HK-2 (cell line): ENCODE results near the gene BAHD1.

Experiments used
- DNase-seq: peaks from one replicate; pipeline ENCODE4 v3.0.0-alpha.2; 2018; ENCODE audit not compliant: unreplicated experiment

BAHD1 gene

DNA sequence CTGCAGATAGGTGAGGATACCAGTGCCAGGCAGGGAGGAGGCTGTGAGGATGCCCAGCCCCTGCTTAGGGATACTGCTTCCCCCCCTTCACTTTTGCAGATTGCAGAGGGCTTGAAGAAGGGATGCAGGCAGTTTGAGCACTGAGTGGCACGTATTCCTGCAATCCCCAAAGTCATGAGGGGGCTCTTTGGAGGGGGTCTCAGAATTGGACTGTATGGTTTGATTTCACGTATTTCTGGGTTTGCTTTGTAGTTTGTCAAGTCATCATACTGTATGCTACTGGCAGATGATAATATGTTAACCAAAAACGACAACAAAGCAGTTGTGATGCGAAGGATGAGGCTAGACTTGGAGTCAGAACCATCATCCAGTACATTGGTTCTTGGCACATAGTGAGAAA, 58.1 kb downstream of the BAHD1 start:
- DNase-seq: no peak

DNA sequence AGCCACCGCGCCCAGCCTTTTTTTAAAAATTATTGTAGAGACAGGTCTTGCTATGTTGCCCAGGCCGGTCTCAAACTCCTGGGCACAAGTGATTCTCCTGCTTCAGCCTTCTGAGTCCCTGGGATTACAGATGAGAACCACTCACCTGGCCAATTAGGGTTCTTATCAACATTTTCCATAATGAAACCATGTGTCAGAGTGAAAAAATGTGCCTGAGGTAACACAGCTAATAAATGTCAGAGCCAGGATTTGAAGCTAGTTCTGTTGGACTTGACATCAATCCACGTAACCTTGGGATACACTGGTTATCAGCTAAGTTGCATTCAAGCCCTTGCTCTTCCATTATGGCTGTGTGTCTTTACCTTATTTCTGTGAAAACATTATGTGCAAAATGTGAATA, 59.2 kb downstream of the BAHD1 start:
- DNase-seq: no peak

DNA sequence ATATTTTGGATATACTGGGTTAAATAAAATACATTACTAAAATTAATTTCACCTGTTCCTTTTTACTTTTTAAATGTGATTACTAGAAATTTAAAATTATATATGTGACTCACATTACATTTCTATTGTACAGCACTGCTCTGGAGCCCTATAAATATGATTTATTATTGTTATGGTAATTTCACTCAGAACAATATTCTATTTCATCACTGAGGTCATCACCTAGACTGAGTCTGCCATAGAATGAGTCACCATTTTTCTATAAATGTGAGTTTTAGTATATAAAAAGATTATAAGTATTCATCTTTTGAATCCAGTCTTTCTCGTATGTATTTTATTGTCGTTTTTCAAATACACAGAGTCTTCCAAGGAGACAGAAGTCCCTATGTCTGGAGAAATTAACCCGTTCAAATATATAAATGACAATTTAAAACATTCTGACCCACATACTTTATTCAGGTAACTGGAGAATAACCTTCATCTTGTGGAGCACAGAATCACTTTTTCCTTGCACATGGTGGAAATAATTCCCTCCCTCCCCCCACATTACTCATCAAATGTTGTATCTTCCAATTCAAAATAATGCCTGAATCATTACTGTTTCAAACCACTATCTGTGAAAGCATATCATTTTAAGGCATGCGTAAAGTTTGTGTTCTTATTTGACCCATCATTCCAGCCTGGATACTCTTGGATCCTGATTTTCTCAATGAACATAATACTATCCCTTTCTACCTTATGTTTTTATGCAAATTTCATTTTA, 60.0 kb downstream of the BAHD1 start:
- DNase-seq: no peak

DNA sequence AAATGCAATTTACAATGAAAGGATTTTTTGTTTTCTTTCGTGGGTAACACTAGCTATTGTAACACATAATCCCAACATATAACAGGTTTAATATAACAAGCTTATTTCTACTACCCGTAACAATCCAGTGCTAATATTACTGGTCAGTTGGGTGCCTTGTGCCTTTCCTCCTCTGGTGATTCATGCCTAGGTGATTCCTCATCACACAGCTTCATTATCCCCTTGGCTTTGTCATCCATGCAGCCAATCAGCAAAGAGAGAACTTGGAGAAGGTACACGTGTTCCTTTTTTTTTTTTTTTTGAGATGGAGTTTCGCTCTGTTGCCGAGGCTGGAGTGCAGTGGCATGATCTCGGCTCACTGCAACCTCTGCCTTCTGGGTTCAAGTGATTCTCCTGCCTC, 60.7 kb downstream of the BAHD1 start:
- peak; percentile 8 for DNase-seq

DNA sequence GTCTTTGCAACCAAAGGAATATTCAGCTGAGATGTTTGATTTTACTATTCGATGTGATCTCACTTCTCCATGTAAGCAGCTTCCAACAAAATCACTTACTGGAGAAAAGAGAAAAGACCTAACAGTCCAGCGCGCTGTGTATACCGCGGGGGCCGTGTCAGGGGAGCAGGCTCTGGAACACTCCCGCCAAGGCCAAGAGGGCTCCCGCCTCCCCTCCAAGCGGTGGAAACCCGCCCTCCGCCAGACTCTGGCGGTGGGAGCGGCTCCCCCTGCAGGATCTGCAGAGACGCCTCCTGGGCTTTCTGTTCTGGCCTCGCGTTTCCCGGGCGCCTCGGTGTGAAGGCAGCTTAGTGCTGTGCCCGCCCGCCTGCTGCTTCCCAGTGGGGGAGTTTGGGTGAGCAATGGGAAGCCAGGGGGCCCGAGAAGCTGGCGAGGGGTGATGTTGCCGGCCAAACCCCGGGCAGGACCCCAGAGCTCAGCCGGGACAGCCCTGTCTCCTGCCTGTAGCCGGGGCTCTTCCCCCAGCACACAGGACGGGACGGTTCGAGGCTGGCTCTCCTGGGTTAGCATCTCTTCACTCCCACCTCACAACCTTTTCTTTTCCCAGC, 66.3 kb downstream of the BAHD1 start:
- DNase-seq: peak; percentile 72

DNA sequence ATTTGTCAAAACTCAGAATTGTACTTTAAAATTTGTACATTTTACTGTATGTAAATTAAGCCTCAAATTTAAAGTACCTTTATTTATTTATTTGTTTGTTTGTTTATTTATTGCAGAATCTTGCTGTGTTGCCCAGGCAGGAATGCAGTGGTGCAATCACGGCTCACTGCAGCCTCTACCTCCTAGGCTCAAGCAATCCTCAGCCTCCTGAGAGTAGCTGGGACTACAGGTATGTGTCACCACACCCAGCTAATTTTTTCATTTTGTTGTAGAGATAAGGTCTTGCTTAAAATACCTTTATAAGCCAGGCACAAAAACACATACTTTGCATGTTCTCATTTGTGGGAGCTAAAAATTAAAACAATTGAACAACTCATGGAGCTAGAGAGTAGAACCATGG, 67.5 kb downstream of the BAHD1 start:
- no peak for DNase-seq

DNA sequence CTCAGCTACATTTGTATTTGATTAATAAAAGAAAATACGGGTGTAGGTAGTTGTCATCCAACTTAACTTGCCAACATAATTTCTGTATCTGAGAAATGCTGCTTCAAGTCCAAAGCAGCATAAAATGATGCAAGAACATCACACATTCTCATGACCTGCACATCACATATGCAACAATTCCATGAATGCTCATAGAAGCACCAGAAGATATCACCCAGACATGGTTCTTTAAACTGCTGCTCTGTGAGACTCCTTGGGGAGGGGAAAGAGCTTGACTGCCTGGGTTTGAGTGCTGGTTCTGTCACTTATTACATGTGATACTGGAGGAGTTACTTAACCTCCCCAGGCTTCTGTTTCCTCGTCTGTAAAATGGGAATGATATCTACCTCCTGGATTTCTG, 69.4 kb downstream of the BAHD1 start:
- DNase-seq: no peak

DNA sequence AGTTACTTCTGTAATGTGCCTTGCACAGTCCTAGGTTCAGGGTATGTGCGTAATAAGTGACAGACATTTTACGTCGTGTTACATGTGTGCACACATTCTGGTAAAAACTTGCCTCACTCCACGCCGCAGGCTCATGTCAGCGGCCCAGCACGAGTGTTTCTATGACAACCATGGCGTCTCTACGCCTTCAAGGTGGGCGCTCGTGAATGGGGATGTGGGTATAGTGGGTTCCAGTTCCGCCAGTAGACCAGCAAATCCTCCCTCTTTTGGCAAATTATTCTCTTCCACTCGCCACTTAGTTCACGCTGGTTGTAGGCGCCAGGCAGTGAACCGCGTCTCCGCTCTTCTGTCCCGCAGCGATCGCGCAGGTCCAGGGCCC, 70.3 kb downstream of the BAHD1 start:
- no peak for DNase-seq

DNA sequence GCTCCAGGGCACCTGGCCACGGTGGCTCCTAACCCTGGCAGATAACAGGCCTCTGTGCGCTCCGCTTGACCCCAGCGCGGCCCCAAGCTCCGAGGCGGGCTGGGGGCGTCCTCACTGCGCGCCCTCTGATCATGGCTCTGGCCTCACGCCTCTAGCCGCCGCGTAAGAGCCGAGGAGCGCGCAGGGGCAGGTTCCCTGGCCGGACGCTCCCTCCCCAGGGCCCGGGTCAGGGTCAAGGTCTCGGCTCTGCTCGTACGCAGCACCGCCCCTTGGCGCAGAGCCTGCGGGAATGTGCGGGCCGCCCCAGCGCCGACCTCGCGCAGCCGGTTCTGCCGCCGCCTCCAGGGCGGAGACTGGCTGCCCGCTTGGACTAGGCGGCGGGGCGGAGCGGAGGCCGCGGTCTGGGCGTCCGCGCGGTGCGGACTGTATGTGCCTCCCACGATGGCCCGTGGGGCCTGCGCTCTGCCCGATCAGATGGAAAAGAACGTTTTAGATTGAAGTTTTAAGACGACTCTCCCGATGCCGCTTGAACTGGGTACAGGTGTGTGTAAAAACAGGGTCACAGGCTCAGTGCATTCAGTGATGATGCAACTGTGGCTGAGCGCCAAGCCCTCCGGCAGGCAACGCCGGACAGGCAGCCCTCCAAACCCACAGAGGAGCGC, 70.8 kb downstream of the BAHD1 start:
- peak; percentile 37 for DNase-seq

DNA sequence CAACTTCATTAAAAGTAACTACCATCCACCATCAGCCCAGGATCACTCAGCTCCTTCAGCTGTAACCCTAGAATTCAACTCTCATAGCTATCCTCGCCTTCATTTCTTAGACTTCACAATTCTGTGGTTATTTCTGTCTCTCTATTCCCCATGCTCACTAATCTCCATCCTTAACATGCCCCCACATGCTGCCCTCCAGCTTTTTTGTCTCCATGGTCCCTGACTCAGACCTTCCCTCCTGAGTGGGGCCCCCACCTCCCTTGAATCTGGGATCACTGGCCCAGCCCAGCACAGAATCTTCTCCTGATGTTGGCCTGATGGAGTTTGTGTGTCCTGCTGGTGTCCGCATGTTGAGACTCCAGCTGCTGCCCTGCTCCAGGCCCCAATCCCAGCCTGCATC, 71.7 kb downstream of the BAHD1 start:
- no peak for DNase-seq

DNA sequence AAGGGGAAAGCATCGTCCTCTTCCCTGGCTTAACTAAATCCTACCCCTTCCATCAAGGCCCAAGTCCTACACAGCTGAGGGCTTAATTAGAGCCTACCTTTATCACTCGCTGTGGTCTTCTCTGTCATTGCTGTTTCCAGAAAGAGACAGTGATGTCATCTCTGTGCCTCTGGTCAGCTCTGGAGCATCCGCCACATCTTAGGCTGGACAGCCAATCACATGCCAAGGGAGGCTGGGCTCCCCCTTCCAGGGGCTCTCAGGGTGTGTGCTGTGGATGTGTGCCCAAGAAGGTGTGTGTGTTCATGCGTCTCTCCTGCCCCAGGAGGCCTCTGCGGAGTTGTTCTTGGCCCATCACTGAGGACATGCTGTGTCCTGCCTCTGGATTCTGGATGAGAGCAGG, 72.9 kb downstream of the BAHD1 start:
- no peak for DNase-seq

DNA sequence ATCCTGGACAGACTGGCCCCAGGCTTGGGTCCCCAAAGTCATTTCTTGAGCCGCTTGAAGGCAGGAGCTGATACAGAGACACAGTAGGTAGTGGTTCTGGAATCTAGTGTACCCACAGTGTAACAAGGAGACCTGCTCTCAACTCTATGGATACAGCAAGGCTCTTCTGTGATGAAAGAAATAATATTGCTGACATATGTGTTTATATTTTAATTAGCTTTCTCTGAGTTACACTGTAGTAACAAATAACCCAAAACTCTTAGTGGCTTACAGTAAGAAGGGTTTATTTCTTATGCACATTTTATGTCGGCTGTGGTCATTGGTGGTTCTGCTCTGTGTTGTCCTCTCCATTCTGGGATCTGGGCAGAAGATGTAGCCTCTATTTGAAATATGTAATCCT, 75.6 kb downstream of the BAHD1 start:
- DNase-seq: no peak
